Adrenal gland (tissue), 12 donors: ENCODE results near the gene ACAN. TPM values are rescaled to one million over a fixed set of nuclear protein-coding genes. Genes with fewer than 3 reads are reported as not detected.

Experiments
- DNase-seq, 7 donors: peaks; one replicate each; pipeline ENCODE4 v3.0.0-alpha.2; 2019 to 2020
- H3K27ac ChIP-seq, 5 donors: fragments of 200-600 bp; sonication (generic) in 4 of 5; 1 replicate in 3 of 5; 2 replicates in 2 of 5; pipeline versions ENCODE4 v1.5.1 to v1.8.0; 2016 to 2020; ENCODE audit warnings: mild to moderate bottlenecking in 1 of 5
- H3K27me3 ChIP-seq: fragments of 200-600 bp; 2 replicates; pipeline ENCODE4 v1.8.0; 2021
- H3K36me3 ChIP-seq, 2 donors: fragments of 200-600 bp; replicated peaks in 1 of 2; 1 replicate in 1 of 2; 2 replicates in 1 of 2; pipeline versions ENCODE4 v1.5.1 to v1.8.0; 2018 to 2022
- H3K4me1 ChIP-seq, 2 donors: fragments of 200-600 bp; replicated peaks in 1 of 2; 1 replicate in 1 of 2; 2 replicates in 1 of 2; pipeline versions ENCODE4 v1.5.1 to v1.8.0; 2018 to 2021
- H3K4me3 ChIP-seq, 4 donors: fragments of 200-600 bp; sonication (generic) in 3 of 4; one replicate each; pipeline ENCODE4 v1.5.1; 2016 to 2018
- H3K9me3 ChIP-seq, 3 donors: fragments of 200-600 bp; sonication (generic) in 1 of 3; replicated peaks in 1 of 3; 1 replicate in 2 of 3; 2 replicates in 1 of 3; pipeline versions ENCODE4 v1.5.1 to v1.8.0; 2016 to 2021
- POLR2A ChIP-seq, 2 donors: fragments of 450-650 bp; IDR thresholded peaks; one replicate each; pipeline ENCODE4 v1.6.1; 2017; ENCODE audit warnings: antibody characterized with exemption in 2 of 2, mild to moderate bottlenecking in 2 of 2, moderate library complexity in 1 of 2
- WGBS, 4 donors: extraction: QIAGEN DNeasy Blood & Tissue Kit in 2 of 4; methylation state at CpG; one replicate each; pipeline versions ENCODE4 v1.1.5 to v1.1.7; 2013 to 2017; 5-methylcytosine and 5-hydroxymethylcytosine counted together
- intact Hi-C, 2 donors: fragments of 100-400 bp; cut with DNase I; formaldehyde crosslinking; loops; one replicate each; pipeline versions ENCODE4 v1.14.1 to v1.15.0; 2022 to 2023
- polyA plus RNA-seq, 3 donors: library from polyadenylated mRNA; stranded (reverse); fragments of 200-250 nt in 2 of 3; fragments of 350-450 nt in 1 of 3; fragmentation: Illumina TruSeq in 1 of 3; extraction: RNeasy Lipid Tissue Mini Kit (QIAGEN cat#74804) in 1 of 3; gene quantifications; one replicate each; pipeline ENCODE4 v1.2.3, GENCODE V29; 2013 to 2014
- total RNA-seq, 9 donors: library from RNA; depleted of rRNA in 4 of 9; stranded (reverse); fragments of >200 nt in 4 of 9; fragments of 120-200 nt in 1 of 9; fragmentation: NEBNext Ultra II Directional in 1 of 9; extraction: Animal tissue kit (Norgen Biotek cat#: 25700) in 1 of 9; gene quantifications; one replicate each; pipeline versions ENCODE4 v1.1.0 to v1.2.4, GENCODE V29; 2013 to 2023
- TF ChIP-seq, protein P1 (sequence below), 6 experiments: fragments of 450-650 bp in 4 of 6; fragments of 200-600 bp in 2 of 6; sonication (generic) in 1 of 6; IDR thresholded peaks; 1 replicate in 5 of 6; 2 replicates in 1 of 6; pipeline versions ENCODE4 v1.5.1 to v1.8.0; 2016 to 2021; ENCODE audit warnings: antibody characterized with exemption in 6 of 6, mild to moderate bottlenecking in 2 of 6, moderate library complexity in 1 of 6
- donor health status: healthy with polysubstance abuse.
- donor health status: Bipolar disorder and iron deficiency.
- donor health status: DM: yes; HTN: yes; CAD: no.
- donor health status: DM: no; HTN: no; CAD: no.
- donor health status: DM: no; HTN: no; CAD: no.
- donor health status: DM: yes; HTN: yes; CAD: no.

Gene ACAN
- total and polyA plus RNA-seq, 12 donors: 0.04 to 2.4 (median 0.42) TPM

DNA sequence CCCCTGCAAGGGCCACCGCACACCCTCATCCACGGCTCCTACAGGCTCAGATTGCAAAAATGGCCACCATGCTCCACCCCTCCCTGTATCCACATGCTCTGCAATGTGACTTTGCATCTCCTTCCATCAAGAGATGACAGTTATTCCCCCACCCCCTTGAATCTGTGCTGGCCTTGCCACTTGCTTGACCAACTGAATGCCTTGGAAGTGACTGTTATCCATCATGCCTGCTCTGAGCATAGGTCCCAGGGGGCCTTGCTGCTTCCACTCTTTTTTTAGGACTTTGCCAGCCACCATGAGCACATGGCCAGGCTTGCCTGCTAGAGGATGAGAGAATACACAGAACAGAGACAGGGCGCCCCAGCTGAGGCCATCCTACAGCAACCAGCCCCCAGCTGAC lies 78.5 kb downstream of the ACAN start:
- Histone ChIP-seq H3K4me1 (no peaks in the 10 kb centered on the region), H3K27me3 (no peaks in the 10 kb centered on the region), H3K36me3 (no peaks in the 10 kb centered on the region), H3K27ac (no peak overlapping the region), H3K9me3 (no peaks in the 10 kb centered on the region), H3K4me3 (no peak overlapping the region)
- no peak for DNase-seq
- 95 to 100% (median 97%) methylated on average over 2 to 3 of the region's 3 CpGs for WGBS, 4 donors
- TF ChIP-seq, protein P1, sequence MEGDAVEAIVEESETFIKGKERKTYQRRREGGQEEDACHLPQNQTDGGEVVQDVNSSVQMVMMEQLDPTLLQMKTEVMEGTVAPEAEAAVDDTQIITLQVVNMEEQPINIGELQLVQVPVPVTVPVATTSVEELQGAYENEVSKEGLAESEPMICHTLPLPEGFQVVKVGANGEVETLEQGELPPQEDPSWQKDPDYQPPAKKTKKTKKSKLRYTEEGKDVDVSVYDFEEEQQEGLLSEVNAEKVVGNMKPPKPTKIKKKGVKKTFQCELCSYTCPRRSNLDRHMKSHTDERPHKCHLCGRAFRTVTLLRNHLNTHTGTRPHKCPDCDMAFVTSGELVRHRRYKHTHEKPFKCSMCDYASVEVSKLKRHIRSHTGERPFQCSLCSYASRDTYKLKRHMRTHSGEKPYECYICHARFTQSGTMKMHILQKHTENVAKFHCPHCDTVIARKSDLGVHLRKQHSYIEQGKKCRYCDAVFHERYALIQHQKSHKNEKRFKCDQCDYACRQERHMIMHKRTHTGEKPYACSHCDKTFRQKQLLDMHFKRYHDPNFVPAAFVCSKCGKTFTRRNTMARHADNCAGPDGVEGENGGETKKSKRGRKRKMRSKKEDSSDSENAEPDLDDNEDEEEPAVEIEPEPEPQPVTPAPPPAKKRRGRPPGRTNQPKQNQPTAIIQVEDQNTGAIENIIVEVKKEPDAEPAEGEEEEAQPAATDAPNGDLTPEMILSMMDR (IDR thresholded peaks at IDR 0.05): no peak
- no peak for TF ChIP-seq POLR2A (IDR thresholded peaks at IDR 0.05)
- intact Hi-C loops: no loop called here

DNA sequence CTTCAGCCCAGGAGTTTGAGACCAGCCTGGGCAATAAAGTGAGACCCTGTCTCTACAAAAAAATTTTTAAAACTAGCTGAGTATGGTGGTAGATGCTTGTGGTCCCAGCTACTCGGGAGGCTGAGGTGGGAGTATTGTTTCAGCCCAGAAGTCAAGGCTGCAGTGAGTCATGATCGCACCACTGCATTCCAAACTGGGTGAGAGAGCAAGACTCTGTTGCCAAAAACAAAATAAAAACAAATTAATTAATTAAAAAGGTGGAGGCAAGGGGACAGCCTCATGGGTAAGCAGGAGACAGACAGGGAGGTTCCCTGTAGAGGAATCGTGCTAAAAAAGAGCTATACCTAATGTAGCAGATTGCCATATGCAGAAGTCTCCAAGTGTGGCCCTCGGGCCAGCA lies 79.5 kb downstream of the ACAN start:
- DNase-seq: peak in 1 of 7 donors; percentile 21
- H3K9me3 ChIP-seq: no peaks in the 10 kb centered on the region
- no peaks in the 10 kb centered on the region for H3K36me3 ChIP-seq
- H3K4me3 ChIP-seq: no peak overlapping the region
- no peak overlapping the region for H3K27ac ChIP-seq
- WGBS, 4 donors: 46 to 64% (median 57%) methylated on average over 4 of the region's 4 CpGs
- TF ChIP-seq, protein P1 (IDR thresholded peaks at IDR 0.05): no peak
- no peak for TF ChIP-seq POLR2A (IDR thresholded peaks at IDR 0.05)
- intact Hi-C loops: no loop called here
- no peaks in the 10 kb centered on the region for H3K27me3 ChIP-seq
- H3K4me1 ChIP-seq: no peaks in the 10 kb centered on the region

DNA sequence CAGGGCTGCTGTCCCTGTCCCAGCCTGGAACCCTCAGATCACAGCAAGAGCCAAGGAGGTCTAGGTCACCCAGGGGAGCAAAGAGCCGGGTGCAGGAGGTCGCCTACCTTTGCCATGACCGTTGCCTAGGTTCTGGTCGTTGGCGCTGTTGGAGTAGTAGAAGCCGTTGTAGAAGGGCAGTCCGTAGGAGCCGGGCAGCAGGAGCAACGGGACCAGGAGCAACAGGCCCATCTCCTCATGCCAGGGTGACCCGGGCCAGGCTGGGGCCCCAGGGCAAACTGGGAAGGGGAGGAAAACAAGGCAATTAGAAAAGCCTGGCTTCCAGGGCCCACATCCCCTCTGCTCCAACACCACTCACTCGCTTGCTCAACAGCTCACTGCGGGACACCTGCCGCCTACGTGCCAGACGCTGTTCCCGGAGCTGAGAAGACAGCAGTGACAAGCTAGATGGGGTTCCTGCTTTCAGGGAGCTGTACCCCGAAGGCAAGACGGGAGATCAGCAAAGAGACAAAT lies 83.9 kb downstream of the ACAN start:
- Histone ChIP-seq H3K27ac (no peak overlapping the region), H3K27me3 (no peaks in the 10 kb centered on the region), H3K9me3 (no peaks in the 10 kb centered on the region), H3K4me3 (no peak overlapping the region), H3K4me1 (no peaks in the 10 kb centered on the region), H3K36me3 (no peaks in the 10 kb centered on the region)
- DNase-seq: no peak
- TF ChIP-seq, protein P1 (IDR thresholded peaks at IDR 0.05): no peak
- 87 to 92% (median 90%) methylated on average over 18 of the region's 18 CpGs for WGBS, 4 donors
- intact Hi-C loops: no loop called here

DNA sequence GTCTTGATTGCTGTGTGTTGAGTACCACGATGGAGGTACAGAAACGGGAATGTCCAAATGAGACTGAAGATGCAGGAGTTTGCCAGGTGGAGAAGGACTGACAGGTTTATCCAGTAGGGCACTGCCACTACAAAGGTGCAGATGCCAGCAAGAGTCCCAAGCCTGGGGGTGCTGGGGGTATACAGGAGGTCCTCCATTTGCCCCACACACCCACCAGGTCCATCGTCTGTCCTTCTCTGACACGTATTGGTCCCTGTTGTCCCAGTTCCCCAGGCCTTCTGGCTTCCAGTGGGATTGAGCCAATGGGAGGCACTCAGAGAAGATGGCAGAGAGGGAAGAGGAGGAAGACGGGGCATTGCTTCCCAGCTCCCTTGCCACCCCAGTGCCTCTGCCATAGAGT lies 85.5 kb downstream of the ACAN start:
- intact Hi-C loops: no loop called here
- Histone ChIP-seq H3K4me3 (no peak overlapping the region), H3K9me3 (no peaks in the 10 kb centered on the region), H3K4me1 (no peaks in the 10 kb centered on the region), H3K27me3 (no peaks in the 10 kb centered on the region), H3K27ac (no peak overlapping the region), H3K36me3 (no peaks in the 10 kb centered on the region)
- WGBS, 4 donors: 83 to 90% (median 86%) methylated on average over 5 of the region's 5 CpGs
- DNase-seq: no peak
- TF ChIP-seq, protein P1 (IDR thresholded peaks at IDR 0.05): no peak
- TF ChIP-seq POLR2A (IDR thresholded peaks at IDR 0.05): no peak
